ENCODE data around the gene ENHO.

DNA sequence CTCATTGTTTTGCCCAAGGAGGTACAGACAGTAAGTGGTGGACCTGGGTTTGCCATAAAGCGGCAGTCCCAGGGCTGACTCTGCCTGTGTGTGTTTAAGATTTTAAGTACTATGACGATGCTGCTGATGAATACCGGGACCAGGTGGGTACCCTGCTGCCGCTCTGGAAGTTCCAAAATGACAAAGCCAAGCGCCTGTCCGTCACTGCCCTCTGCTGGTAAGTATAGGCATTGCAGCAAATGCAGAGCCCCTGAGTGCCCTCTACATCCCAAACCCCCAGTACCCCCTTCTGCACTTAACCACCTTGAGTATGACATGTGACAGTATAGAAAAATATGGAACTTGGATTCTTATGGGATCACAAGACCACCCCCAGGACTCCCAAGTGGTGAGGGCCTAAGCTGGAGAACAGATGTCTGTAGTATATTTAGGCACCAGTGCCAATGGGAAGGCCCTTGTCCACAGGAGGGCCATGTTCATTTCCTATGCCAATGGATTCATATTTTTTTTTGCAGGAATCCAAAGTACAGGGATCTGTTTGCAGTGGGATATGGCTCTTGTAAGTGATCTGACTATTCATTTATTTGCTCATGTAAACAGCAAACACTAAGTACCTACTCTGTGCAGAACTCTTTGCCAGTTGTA, 22.0 kb downstream of the ENHO start:
- TF ChIP-seq, protein P1, sequence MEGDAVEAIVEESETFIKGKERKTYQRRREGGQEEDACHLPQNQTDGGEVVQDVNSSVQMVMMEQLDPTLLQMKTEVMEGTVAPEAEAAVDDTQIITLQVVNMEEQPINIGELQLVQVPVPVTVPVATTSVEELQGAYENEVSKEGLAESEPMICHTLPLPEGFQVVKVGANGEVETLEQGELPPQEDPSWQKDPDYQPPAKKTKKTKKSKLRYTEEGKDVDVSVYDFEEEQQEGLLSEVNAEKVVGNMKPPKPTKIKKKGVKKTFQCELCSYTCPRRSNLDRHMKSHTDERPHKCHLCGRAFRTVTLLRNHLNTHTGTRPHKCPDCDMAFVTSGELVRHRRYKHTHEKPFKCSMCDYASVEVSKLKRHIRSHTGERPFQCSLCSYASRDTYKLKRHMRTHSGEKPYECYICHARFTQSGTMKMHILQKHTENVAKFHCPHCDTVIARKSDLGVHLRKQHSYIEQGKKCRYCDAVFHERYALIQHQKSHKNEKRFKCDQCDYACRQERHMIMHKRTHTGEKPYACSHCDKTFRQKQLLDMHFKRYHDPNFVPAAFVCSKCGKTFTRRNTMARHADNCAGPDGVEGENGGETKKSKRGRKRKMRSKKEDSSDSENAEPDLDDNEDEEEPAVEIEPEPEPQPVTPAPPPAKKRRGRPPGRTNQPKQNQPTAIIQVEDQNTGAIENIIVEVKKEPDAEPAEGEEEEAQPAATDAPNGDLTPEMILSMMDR (IDR thresholded peaks at IDR 0.05) = peak; percentile 90 to 97 (median 92)
- no peak for TF ChIP-seq POLR2A (IDR thresholded peaks at IDR 0.05)

Data from adrenal gland (tissue), 5 donors.